Ascending aorta (tissue), 2 donors: ENCODE data around the gene ZBTB16. TPM values are rescaled to one million over a fixed set of nuclear protein-coding genes. Genes with fewer than 3 reads are reported as not detected.

Experiments
- DNase-seq, 2 donors: peaks; one replicate each; pipeline ENCODE4 v3.0.0-alpha.2; 2019; ENCODE audit warnings: low spot score in 2 of 2
- H3K27ac ChIP-seq, 2 donors: fragments of 200-600 bp; sonication (generic); one replicate each; pipeline ENCODE4 v1.5.1; 2016 to 2017; ENCODE audit warnings: mild to moderate bottlenecking in 1 of 2
- H3K27me3 ChIP-seq: fragments of 200-600 bp; sonication (generic); one replicate; pipeline ENCODE4 v1.5.1; 2017
- H3K36me3 ChIP-seq, 2 donors: fragments of 200-600 bp; sonication (generic); one replicate each; pipeline ENCODE4 v1.5.1; 2016
- H3K4me1 ChIP-seq, 2 donors: fragments of 200-600 bp; sonication (generic); one replicate each; pipeline ENCODE4 v1.5.1; 2016 to 2017; ENCODE audit warnings: mild to moderate bottlenecking in 1 of 2
- H3K4me3 ChIP-seq, 2 donors: fragments of 200-600 bp; sonication (generic); one replicate each; pipeline ENCODE4 v1.5.1; 2016 to 2017; ENCODE audit warnings: mild to moderate bottlenecking in 1 of 2
- H3K9me3 ChIP-seq, 2 donors: fragments of 200-600 bp; sonication (generic); one replicate each; pipeline ENCODE4 v1.5.1; 2016
- intact Hi-C: fragments of 100-400 bp; cut with DNase I; formaldehyde crosslinking; loops from one replicate; pipeline ENCODE4 v1.15.1; 2023
- total RNA-seq: library from RNA; depleted of rRNA; stranded (reverse); fragments of >200 nt; gene quantifications from one replicate; pipeline ENCODE4 v1.1.0, GENCODE V29; 2016
- TF ChIP-seq, protein P1 (sequence below), 3 experiments: fragments of 200-600 bp in 2 of 3; fragments of 450-650 bp in 1 of 3; sonication (generic) in 2 of 3; IDR thresholded peaks; one replicate each; pipeline ENCODE4 v1.5.1; 2016 to 2019; ENCODE audit warnings: antibody characterized with exemption in 3 of 3, mild to moderate bottlenecking in 1 of 3, moderate library complexity in 1 of 3

Gene ZBTB16
- total RNA-seq, 1 donor from 2014 or later, result 344 TPM

DNA sequence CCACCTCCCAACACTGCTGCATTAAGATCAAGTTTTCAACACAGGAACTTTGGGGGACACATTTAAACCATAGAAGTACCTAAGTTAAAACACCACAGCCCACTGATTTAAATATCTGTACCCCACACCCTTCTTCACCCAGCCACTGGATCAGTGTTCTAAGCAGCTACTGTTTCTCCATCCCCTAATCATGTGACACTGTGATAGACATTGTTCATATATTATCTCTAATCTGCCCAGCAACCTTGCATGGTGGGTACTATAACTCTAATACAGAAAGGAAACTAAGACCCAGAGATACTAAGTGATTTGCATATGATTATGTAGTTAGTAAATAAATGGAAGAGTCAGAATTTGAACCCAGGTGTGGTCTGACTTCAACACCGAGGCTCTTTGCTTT, 166.2 kb downstream of the ZBTB16 start:
- Histone ChIP-seq H3K27me3 (no peaks in the 10 kb centered on the region), H3K36me3 (peaks cover 41 to 45% of the 10 kb centered on the region in 2 donors), H3K27ac (no peak overlapping the region), H3K4me1 (peaks cover 9 to 15% of the 10 kb centered on the region in 2 donors), H3K4me3 (no peak overlapping the region), H3K9me3 (no peaks in the 10 kb centered on the region)
- intact Hi-C loops, result no loop called here
- DNase-seq, result no peak
- TF ChIP-seq, protein P1, sequence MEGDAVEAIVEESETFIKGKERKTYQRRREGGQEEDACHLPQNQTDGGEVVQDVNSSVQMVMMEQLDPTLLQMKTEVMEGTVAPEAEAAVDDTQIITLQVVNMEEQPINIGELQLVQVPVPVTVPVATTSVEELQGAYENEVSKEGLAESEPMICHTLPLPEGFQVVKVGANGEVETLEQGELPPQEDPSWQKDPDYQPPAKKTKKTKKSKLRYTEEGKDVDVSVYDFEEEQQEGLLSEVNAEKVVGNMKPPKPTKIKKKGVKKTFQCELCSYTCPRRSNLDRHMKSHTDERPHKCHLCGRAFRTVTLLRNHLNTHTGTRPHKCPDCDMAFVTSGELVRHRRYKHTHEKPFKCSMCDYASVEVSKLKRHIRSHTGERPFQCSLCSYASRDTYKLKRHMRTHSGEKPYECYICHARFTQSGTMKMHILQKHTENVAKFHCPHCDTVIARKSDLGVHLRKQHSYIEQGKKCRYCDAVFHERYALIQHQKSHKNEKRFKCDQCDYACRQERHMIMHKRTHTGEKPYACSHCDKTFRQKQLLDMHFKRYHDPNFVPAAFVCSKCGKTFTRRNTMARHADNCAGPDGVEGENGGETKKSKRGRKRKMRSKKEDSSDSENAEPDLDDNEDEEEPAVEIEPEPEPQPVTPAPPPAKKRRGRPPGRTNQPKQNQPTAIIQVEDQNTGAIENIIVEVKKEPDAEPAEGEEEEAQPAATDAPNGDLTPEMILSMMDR (IDR thresholded peaks at IDR 0.05), result no peak

DNA sequence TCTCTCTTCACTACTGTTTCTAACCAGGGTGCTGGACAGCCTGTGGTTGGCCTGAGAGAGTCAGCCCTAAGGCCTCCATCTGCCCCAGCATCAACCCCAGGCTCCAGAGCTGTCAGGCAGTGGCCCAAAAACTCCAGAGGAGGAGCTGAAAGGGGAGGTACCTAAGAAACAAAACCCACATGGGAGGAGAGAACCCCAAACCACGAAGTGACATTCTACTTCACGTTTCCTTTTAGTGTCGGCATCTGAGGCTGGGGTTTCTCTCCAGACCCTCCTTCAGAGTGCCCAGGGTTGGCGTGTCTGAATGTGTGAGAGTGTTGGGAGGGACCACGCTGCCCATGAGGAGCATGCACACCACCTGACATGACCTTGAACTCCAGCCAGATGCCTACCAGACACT, 166.8 kb downstream of the ZBTB16 start:
- no peak for DNase-seq
- Histone ChIP-seq H3K27ac (no peak overlapping the region), H3K4me3 (no peak overlapping the region), H3K36me3 (peaks cover 41 to 45% of the 10 kb centered on the region in 2 donors), H3K9me3 (no peaks in the 10 kb centered on the region), H3K27me3 (no peaks in the 10 kb centered on the region), H3K4me1 (peaks cover 9 to 19% of the 10 kb centered on the region in 2 donors)
- TF ChIP-seq, protein P1 (IDR thresholded peaks at IDR 0.05), result no peak
- intact Hi-C loops, result no loop called here

DNA sequence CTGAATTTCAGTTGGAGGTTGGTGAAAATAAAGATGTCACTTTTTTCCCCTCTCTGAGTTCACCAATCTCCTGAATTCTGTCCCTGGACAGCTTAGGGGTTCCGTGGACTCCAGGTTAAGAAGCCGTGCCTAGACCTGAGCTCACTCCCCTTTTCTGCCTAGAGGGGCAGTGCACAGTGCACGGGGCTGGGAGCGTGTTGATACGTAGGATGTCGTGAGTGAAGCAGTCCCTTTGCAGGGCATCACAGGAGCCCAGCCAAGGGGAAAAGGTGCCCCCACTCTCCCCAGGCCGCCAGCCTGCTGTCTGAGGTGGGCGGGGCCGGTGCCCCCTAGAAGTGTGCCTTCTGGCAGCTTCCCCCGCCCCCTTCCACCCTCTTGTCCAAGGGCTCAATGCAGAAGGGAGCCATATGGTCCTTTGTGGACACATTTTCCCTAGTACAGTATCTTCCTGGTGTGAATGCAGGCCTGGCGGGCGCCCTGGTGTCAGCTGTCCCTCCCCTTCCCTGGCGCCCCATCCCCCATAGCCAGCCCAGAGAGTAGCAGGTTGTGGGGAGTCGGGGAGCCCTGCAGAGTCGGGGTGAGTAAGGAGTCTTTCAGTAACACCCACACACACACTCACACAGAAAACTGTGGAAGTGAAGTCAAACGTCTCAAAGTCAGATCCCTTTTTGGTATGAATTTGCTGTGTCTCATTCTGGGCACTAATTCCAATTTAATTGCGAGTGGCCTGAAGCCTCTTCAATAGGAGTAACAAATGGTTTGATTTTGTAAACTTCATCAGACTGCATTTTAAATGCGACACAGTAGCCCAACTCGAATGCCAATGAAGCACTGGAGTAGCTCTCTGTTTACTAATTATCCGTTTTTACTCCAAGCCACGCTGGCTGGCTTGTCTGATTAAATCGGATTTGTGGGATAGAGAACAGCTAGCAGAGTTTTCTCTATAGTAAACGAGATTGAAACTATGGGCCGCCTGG, 169.2 kb downstream of the ZBTB16 start:
- Histone ChIP-seq H3K27me3 (no peaks in the 10 kb centered on the region), H3K9me3 (no peaks in the 10 kb centered on the region), H3K4me1 (peaks cover 9 to 33% of the 10 kb centered on the region in 2 donors), H3K4me3 (peak overlapping the region in 1 of 2 donors; percentile 19), H3K27ac (peak overlapping the region; percentile 14 to 22), H3K36me3 (peaks cover 35 to 36% of the 10 kb centered on the region in 2 donors)
- TF ChIP-seq, protein P1 (IDR thresholded peaks at IDR 0.05), result no peak
- DNase-seq, result no peak
- intact Hi-C loops, result no loop called here

DNA sequence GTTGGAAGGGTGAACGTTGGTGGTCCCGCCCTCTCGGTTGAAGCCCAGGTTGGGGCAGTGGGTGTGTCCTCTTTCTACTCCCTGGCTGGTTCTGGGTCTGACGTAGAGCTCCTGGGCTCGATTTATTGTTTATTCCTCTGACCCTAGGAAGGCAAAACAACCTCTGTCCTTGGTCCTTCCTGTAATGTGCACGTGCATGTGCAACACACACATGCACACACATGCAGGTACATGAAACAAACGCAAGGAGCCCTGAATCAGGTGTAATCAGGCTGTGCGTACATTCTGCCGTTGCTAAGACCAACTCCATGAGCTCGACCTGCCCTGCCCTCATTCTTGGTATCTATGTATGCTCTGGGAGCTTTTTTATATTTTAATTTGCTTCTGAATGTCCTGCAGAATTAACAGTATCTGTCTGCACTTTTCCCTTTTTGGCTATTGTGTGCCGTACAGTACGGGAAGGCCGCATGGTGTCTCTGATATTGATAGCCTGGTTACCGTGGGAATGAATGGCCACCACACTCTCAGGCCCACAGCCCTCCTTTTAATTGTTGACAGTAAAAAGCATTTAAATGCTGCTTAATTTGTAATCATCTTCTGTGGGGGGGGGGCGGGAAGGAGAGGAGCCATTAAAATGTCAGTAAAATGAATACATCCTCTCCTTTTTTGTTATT, 170.7 kb downstream of the ZBTB16 start:
- Histone ChIP-seq H3K27ac (no peak overlapping the region), H3K4me1 (peaks cover 9 to 46% of the 10 kb centered on the region in 2 donors), H3K4me3 (no peak overlapping the region), H3K36me3 (peaks cover 28 to 31% of the 10 kb centered on the region in 2 donors), H3K27me3 (no peaks in the 10 kb centered on the region), H3K9me3 (no peaks in the 10 kb centered on the region)
- no peak for DNase-seq
- TF ChIP-seq, protein P1 (IDR thresholded peaks at IDR 0.05), result no peak
- intact Hi-C loops, result no loop called here

DNA sequence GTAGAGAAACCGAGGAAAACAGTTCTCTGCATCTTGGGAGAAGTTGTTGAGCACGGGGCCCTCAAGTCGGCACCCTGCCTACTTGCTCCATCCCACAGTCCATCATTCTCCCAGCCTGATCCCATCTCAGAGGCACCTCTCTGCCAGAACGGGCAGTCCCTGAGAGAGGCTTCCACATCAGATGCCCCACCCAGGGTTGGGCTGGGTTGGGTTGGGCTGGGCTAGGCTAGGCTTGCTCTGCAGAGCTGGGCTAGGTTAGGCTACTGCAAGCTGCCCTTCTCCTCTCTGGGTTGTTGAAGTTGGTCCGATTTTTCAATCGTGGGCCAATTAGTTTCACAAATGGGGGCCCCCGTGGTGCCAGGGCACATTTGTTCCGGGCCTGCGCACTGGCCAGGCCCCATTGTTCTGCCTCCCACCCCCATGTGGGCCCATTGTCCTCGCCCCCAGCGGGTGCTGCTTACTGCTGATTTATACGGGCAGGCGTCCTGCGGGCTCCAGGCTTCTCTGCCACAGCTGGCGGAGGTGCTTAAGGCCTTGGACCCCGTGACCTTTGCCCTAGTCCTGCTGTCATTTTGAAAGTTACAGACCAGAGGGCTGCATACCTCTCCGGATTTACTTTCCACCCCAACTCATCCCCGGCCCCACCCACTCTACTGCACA, 173.0 kb downstream of the ZBTB16 start:
- H3K9me3 ChIP-seq, result no peaks in the 10 kb centered on the region
- peaks cover 9 to 62% of the 10 kb centered on the region in 2 donors for H3K4me1 ChIP-seq
- TF ChIP-seq, protein P1 (IDR thresholded peaks at IDR 0.05), result no peak
- DNase-seq, result no peak
- peak overlapping the region in 1 of 2 donors; percentile 41 for H3K27ac ChIP-seq
- no peaks in the 10 kb centered on the region for H3K27me3 ChIP-seq
- peaks cover 10 to 16% of the 10 kb centered on the region in 2 donors for H3K36me3 ChIP-seq
- H3K4me3 ChIP-seq, result no peak overlapping the region
- intact Hi-C loops, result no loop called here
